ENCODE measurements around the gene MTMR11.

- TF ChIP-seq CTCF (IDR thresholded peaks at IDR 0.05; ENCODE audit: control extremely low read depth in 1 of 3, insufficient read depth in 1 of 3, low read depth in 1 of 3, low read length in 3 of 3): no peak
- peak; percentile 69 for TF ChIP-seq PHF8 (conservative IDR thresholded peaks at IDR 0.05; ENCODE audit: low read depth, low read length)
- no peak for TF ChIP-seq CEBPB (IDR thresholded peaks at IDR 0.05; ENCODE audit: low read depth, low read length)
- no peak for TF ChIP-seq EP300 (IDR thresholded peaks at IDR 0.05; ENCODE audit: borderline replicate concordance in 1 of 2, low read depth in 2 of 2, low read length in 2 of 2)
- 0 out of 4 replicates have a peak, but pooled peaks of 1 of the 2 experiments have one; percentile 2 for TF ChIP-seq RAD21 (IDR thresholded peaks at IDR 0.05 in 1 of 2, conservative IDR thresholded peaks at IDR 0.05 in 1 of 2; ENCODE audit: low read depth in 2 of 2, low read length in 2 of 2)
- TF ChIP-seq GABPA (IDR thresholded peaks at IDR 0.05; ENCODE audit: borderline replicate concordance, insufficient read depth, low read length): no peak
- peak in 1 of 2 experiments; percentile 80; a peak in 2 of 3 replicates for TF ChIP-seq POLR2A (IDR thresholded peaks at IDR 0.05; ENCODE audit: control extremely low read depth in 1 of 2, low read depth in 2 of 2, low read length in 2 of 2)
- TF ChIP-seq POLR2AphosphoS5 (IDR thresholded peaks at IDR 0.05; ENCODE audit: low read depth, low read length): peak; percentile 90
Observed at GRCh38 chr1:149899460-149900284, 37.0 kb downstream of the MTMR11 start, which contains the start of gene BOLA1.

Data from H1 (cell line).